Stimulated activated CD4-positive, alpha-beta T cell treated with anti-CD3 and anti-CD28 coated beads, TNF-alpha, amount 100 ng/mL, for 1 hour (primary cell): ENCODE results near the gene GEMIN7.

ENCODE experiments used
- DNase-seq, 3 donors: peaks; one replicate each; pipeline ENCODE4 v3.0.0-alpha.2; 2020; ENCODE audit warnings: low read depth in 3 of 3, low spot score in 1 of 3

Gene GEMIN7

DNA sequence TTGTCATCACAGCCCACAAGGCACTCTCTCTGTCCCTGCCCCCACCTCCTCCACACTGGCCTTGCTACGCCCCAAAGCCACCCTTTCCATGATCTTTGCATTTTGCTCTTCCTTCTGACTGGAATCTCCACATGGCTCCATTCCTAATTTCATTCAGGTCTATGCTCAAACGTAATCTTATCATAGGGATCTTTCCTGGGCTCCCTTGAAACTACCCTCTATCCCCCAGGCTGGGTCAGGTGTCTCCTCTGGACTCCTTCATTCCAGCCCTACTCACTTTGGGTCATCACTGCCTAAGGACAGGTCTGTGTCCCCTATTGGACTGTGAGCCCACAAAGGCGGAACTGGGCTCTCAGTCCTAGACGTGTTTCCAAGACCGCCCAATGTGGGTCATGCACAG lies 3.1 kb downstream of the GEMIN7 start:
- no peak for DNase-seq

DNA sequence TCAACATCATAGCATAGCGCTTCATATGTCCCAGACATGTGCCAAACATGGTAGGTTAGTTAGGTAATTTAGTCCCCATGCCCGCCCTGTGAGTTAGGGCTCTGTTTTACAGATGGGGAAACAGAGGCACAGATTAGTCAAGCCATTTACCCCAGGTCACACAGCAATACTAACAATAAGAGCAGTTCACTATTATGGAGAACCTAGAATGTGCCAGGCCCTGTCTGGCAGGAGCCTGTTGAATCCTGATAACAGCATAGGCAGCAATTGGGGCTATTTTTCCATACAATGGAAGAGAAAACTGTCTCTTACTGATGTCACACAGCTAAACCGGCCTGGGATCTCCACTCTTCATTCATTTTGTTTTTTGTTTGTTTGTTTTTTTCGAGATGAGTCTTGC lies 7.4 kb downstream of the GEMIN7 start:
- no peak for DNase-seq

DNA sequence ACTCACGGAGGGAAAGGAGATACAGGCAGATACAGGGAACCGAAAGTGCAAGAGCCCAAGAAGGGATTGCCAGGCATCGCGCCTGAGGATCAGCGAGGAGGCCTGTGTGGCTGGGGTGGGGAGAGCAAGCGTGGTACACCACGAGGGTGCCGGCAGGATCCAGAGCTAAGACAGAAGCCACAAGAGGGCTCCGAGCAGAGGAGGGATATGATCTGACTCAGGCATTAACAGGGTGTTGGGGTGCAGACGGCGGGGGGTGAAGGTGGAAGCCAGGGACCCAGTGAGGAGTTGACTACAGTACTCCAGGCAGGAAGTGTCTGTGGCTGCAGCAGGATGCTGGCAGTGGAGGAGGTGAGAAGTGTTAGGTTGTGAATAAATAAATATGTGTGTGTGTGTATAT lies 8.5 kb downstream of the GEMIN7 start:
- DNase-seq, result peak in 1 of 3 donors; percentile 18

DNA sequence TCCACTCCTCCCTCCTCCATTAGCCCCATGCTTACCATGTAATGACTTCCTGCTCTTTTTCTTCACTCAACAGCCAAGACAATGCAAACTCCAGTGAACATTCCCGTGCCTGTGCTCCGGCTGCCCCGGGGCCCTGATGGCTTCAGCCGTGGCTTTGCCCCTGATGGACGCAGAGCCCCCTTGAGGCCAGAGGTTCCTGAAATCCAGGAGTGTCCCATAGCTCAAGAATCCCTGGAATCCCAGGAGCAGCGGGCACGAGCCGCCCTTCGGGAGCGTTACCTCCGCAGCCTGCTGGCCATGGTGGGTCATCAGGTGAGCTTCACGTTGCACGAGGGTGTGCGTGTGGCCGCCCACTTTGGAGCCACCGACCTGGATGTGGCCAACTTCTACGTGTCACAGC lies 11.0 kb downstream of the GEMIN7 start:
- no peak for DNase-seq

DNA sequence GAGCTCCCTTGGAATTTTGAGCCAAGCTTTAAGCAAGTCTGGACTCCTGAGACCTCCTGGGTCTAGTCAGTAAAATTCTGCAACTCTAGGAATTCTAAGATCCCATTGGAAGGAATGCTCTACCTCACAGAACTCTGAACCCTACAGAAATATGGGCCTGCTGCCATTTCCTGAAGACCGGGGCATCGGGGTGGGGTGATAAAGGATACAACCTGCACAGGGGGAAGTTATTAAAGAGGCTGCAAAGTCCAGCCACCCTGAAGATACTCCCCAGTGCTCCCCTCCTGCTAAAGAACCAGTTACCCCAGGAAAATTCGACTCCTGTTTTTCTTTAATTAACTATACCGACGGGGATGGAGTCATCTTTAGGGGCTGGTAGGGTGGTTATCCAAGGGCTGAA lies 11.5 kb downstream of the GEMIN7 start:
- DNase-seq, result no peak

DNA sequence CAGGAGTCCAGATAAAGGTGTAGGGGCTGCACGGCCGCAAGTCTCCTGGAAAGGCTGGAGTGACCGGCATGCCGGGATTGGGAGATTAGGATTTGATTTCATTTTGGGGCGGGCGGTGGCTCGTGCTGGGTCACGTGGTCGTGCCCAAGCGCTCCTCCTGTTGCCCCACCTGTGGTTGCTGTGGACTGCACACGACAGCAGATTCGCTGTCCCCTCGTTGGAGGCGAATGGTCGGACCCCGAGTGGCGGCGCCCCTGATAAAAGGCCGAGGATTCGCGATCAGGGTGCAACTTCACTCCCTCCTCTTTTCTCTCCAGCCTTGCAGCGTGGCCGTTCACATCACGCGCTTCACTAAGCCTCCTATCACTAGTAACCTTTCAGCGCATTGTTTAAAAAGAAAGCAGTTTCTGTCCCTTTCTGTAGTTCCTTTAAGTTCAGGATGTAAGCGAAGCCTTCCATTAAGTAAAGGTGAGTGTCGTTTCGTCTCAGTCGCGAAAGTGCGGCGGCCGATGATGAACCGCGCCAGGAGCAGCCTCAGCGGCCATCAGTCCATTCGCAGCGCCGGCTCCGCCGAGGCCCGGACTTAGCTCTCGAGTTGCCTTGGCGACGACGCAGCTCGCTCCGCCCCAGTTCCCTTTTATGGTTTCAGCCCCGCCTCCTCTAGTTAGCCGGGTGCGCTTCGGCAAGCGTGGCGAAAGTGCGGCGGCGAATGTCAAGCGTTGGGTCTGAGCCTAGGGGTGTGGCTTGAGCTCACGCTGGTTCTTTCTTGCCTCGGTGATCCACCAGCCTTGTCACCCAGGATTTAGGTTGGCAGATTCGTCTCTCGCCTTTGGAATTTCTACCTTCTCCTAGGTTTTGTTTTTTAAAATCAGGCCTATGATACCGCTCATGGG lies 12.2 kb downstream of the GEMIN7 start:
- DNase-seq, result peak; percentile 85 to 97 (median 94)

DNA sequence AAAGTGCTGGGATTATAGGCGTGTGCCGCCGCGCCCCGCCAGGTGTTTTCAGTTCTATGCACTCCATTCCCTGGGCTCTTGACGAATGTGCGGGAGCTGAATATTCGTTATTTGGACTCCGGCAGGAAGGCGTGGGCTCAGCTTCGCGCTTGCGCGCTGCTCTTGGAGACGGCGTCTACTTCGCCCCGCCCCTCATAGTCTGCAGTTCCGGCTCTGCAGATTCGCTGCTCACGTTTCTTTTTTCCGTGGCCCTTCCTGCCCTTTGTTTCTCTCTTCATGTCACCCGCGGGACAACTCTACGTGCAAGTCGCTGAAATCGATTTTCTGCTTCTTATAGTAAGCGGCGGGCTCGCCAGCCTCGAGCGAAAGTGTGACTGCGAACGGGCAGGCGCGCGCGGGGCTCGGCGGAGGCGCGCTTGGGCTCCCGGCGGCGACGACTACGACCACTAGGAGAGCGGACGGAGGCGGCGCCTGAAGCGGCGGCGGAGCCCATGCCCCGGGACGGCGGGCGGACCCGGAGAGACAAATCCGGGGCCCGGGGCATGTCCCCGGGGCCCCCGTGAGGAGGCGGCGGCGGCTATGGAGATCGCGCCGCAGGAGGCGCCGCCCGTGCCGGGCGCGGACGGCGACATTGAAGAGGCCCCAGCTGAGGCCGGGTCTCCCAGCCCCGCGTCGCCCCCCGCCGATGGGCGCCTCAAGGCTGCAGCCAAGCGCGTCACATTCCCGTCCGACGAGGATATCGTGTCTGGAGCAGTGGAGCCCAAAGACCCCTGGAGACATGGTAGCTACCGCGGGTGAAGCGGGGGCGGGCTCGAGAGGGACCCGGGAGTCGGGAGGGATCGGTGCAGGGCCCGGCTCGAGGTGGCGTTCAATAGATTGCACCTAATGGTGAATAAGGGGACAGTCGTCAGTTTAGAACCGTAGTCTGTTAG lies 14.0 kb downstream of the GEMIN7 start, which contains the start of gene PPP1R37:
TSS of gene PPP1R37 (plus strand) at position 433 of the 932 bp plus-strand sequence. CDS start at position 580, 147 bp downstream.
- peak; percentile 81 to 82 (median 82) for DNase-seq

DNA sequence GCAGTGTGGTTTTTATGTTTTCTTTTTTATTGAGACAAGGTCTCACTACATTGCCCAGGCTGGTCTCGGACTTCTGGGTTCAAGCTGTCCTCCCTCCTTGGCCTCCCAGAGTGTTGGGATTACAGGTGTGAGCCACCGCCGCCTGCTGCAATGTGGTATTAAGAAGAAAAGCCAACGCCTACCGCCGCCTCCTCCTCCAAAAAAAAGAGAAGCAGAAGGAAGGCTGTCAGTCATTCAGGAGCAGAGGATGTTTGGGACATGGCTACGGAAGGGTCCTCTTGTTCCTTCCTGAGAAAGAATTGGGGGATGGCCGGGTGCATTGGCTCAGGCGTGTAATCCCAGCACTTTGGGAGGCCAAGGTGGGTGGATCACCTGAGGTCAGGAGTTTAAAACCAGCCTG lies 15.1 kb downstream of the GEMIN7 start:
- no peak for DNase-seq

DNA sequence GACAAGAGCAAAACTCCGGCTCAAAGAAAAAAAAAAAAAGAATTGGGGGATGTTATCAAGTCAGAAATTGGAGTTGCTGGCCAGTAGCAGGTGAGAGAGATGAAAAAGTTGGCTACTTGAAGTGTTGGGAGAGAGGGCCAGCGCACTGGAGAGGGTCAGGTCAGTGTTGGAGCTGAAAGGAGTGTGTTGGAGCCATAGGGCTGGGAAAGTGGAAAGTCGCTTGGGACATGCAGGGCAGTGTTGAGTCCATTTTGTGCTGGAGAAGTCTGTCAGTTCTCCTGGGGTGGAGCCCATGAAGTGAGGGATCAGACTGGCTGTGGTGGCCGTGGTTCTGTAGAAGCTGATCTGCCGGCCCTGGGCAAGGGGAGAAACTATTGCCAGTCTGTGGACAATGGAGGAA lies 15.6 kb downstream of the GEMIN7 start:
- no peak for DNase-seq

DNA sequence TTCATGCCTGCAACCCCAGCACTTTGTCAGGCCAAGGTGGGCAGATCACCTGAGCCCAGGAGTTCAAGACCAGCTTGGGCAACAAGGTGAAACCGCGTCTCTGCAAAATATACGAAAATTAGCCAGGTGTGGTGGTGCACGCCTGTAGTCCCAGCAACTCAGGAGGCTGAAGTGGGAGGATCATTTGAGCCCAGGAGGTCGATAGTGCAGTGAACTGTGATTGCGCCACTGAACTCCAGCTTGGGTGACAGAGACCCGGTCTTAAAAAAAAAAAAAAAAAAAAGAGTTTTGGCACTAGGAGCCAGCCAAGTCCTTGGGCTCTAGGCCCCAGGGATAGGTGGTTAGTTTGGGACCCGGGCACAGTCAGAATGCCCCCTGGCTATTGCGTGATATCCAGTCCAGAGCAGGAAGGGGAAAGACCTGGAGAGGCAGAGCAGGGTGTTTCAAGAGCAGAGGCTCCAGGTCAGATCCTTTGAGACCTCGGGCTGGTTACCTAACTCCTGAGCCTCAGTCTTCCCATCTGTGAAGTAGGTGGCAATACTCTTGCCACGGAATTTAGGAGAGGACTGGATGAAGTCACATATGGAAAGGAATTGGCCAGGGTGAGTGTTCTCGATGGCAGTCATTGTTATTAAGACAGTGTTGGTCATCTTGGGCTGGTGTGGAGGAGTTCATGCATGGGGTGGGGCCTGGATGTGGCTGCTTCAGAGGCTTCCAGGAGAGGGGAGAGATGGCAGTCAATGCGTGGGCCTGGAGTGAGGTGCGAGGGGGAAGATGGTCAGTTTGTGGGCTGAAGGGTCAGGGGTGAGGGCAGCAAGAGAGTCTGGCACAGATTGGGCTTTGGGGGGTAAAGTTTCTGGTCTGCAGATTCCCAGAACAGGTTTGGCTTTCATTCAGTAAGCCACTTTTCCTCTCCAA lies 16.7 kb downstream of the GEMIN7 start:
- no peak for DNase-seq

DNA sequence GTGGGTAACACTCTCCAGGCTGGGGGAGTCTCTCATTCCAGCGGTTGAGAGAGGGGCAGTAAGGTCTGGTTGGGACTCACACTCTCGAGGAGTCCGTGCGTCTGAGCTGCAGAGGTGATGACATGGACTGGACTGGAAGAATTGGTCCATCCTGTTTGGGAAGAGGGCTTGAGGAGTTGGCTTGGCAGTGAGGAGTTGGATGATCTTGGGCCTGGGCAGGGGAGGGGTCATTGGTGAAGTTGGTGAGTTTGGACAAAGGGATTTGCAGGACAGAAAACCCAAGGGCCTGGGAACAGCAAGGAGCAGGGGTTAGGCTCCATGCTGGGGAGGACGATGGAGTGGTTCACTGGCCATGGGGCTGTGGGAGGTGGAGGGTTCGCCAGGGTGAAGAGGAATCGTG lies 17.6 kb downstream of the GEMIN7 start:
- no peak for DNase-seq

DNA sequence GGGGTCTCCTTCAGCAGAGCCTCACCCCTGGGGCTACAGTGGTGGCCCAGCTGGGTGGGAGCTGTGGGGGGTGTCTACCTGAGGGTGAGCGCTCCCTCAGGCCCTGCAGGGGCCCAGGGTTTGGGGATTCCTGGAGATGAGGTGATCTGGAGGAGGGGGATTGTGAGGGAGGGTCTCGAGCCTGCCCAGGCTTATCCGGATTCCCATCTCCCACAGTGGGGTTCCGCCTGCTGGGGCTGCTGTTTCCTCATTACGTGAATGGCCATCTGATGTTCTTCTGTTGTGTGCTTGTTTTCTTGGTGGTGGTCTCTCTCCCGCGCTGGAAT lies 18.4 kb downstream of the GEMIN7 start:
- no peak for DNase-seq

DNA sequence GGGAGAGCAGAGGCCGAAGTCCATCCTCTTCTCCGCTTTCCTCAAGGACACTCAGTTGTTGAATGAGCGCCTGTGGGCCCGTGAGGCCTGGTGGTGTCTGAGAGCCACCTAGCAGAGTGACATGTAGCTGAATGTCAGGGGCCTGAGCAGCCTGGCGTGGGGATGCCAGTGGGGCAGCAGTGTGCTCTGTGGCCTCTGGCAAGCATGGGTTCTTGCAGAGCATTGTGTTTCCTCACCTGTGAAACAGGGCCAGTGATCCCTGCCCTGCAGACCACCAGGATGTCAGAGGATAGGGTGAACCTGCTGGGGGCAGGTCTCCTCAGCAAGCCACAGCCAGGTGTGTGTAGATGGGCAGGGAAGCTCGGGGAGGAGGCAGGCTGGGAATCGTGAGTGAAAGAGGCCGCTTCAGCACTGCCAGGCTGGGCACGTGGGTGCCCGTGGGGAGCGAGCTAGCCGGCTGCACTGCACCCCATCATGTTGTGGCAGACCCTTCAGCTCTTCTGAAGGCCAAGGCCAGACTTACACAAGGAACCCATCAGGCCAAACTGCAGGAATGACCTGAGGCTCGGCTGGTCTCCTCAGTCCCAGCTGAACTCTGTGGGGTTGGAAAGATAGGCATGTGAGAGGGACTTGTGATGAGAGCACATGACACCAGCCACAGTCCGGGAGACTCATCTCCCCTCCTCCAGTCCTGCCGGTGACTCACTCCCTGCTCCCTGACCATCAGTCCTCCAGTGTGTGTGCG lies 18.9 kb downstream of the GEMIN7 start:
- no peak for DNase-seq

DNA sequence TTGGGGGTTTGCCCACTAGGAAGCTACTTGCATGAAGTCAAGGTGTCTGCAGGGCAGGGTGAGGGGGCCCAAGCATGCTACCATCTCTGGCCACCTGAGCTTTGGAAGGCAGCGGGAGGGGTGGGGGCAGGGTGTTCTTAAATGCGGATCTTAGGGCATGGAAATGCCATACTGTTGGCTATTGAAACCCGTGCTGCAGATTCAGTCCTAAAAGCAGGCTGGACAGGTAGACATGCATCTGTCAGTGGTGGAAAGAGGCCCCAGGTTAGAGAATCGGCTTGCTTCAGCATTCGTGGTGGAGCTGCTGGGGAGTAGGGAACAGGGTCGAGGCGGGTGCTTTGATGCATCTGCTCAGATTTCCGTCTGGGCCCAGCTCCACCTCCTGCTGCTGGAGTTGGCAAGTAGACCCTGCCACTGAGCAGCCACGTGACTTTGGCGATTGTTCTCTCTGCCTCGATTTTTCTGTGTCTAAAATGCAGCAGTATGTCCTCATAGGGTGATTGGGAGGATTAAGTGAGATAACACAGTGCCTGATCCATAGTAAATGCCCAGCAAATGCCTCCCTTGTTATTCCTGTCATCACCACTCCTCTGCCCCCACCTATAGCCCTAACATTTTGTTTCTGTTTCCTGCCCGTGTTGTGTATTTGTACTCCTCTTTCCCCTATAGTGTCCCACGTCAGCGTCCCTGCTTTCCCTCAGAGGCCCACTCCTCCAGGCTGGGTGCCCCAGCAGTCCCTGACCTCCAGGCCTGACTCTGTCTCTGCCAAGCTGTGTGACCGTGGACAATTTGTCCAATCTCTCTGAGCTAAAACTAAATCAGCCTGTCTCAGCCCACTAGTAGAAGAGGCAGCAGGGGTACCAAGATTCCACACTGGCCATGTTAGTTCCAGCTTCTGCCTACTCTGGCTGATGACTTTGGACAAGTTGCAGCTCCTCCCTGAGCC lies 19.7 kb downstream of the GEMIN7 start:
- no peak for DNase-seq

DNA sequence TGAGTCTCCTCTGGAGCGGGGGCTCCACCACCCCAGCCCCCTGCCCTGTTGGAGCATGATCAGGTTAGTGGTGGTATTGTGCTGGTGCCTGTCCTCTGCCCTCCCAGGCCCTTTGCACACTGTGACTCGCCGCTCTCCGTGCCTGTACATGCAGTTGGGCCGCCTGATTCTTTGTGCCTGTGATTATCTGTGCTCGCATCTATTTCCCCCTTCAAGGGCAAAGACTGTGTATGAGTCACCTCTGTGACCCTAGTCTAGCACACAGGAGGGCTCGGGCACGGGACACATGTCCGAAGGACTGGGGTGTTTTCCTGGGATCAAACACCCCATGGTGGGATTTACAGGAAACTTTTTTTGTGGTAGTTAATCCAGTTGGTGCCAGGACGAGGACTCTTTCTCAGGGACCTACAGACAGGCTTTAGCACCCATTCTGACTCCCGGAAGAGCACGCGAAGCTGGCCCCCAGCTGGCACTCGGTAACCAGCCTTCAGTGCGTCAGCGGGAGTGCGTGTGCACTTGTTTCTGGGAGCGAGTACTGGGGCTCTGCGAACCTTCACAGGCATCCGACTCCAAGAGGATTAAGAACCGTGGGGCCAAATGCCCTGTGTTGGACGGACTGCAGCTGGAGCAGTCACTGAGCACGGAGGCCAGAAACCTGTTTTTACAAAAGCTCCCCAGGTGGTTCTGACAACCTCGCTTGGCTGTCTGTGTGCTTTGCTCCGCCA lies 20.6 kb downstream of the GEMIN7 start:
- DNase-seq, result no peak

DNA sequence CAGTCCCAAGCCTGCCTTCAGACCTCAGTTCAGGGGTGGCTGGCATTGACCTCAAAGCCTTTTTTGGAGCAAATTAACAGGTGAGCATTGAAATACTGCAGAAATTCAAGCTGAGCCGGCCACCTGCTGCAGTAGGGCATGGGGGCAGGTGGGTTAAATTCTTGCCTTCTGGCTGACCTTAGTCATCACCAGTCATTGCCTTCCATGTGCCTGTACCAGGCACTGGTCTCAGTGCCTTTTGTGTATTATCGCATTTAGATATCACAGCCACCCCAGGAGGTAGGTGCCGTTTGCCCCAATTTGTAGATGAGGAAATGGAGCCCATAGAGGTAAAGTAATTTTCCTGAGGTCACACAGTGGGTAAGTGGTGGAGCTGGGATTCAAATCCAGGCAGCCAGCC lies 21.1 kb downstream of the GEMIN7 start:
- no peak for DNase-seq

DNA sequence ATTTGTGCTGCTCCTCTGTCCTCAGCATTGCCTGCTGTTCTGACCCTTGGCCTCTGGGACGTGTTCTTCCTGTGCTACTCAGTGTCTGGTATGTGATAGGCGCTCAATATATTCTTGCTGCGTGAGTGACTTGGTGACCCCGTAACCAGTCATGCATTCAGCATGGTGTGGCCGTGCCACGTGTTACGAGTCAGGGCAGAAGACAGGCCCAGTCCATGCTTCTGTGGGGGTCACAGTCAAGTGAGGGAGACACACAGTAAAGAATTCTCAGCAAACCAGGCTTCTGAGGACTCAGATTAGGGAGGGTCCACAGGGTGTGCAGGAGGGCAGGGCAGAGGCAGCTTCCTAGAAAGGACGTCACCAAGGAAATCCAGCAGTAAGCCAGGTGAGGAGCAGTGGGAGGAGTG lies 21.8 kb downstream of the GEMIN7 start:
- no peak for DNase-seq

DNA sequence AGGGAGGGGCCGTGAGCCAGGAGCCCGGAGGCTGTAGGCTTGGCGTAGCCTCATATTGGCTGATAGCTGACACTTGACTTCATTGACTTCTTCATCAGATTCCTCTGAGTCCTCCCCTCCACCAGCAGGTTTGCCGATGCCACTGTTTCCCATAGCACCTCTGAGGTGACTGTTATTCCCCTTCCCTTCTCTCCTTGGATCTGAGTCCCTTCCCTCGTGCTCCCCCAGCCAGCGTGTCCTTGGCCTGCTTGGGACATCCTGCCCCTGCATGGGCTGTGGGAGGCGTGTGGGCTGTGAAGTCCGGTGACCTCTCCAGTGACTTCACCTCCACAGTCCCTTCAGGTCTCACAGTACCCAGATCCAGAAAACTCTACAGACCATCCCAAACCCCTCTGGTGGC lies 22.7 kb downstream of the GEMIN7 start:
- no peak for DNase-seq

DNA sequence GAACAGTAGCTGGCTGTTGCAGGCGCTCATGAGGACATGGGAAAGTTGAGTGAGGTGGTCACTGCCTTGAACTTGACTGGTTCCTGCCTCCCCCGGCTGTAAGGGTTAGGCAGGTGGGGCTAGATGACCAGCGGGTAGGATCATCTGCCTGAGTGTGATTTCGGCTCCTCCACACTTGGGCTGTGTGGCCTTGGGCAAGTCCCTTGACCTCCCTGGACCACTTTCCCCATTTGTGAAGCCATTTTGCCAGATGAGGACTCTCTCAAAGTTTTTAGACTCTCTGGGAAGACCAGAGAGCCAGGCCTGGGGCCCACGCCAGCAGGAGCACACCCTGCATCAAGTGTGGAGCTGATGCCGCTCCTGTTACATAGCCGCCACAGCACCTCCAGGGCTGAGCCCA lies 23.4 kb downstream of the GEMIN7 start:
- no peak for DNase-seq
